Loucy (cell line): ENCODE measurements around the gene RARB.

Experiments
- H2AFZ ChIP-seq: fragments of 200-600 bp; sonication (generic); 2 replicates; pipeline ENCODE4 v1.6.0; 2016; ENCODE audit warnings: antibody characterized with exemption, mild to moderate bottlenecking, low read length, moderate library complexity
- H3F3A ChIP-seq: fragments of 200-600 bp; 2 replicates; pipeline ENCODE4 v1.6.0; 2016; ENCODE audit warnings: antibody characterized with exemption, low read depth, mild to moderate bottlenecking
- H3K27me3 ChIP-seq: fragments of 200-600 bp; sonication (generic); 2 replicates; pipeline ENCODE4 v1.6.1; 2014; ENCODE audit warnings: low read length, mild to moderate bottlenecking; ENCODE audit not compliant: insufficient read depth, poor library complexity, severe bottlenecking
- H3K36me3 ChIP-seq: fragments of 200-600 bp; sonication (generic); 2 replicates; pipeline ENCODE4 v1.6.1; 2016; ENCODE audit warnings: low read length; ENCODE audit not compliant: insufficient read depth
- H3K4me1 ChIP-seq: fragments of 200-600 bp; sonication (generic); 2 replicates; pipeline ENCODE4 v1.5.1; 2014; ENCODE audit warnings: low read length, mild to moderate bottlenecking; ENCODE audit not compliant: insufficient read depth, poor library complexity, severe bottlenecking
- H3K4me2 ChIP-seq: fragments of 200-600 bp; sonication (generic); 2 replicates; pipeline ENCODE4 v1.6.0; 2014; ENCODE audit warnings: antibody characterized with exemption, low read length, low read depth, mild to moderate bottlenecking; ENCODE audit not compliant: poor library complexity, severe bottlenecking
- H3K4me3 ChIP-seq: fragments of 200-600 bp; sonication (generic); 2 replicates; pipeline ENCODE4 v1.5.1; 2014; ENCODE audit warnings: low read length, mild to moderate bottlenecking, mixed read lengths; ENCODE audit not compliant: poor library complexity, severe bottlenecking
- H3K79me2 ChIP-seq: fragments of 200-600 bp; sonication (generic); 2 replicates; pipeline ENCODE4 v1.6.1; 2014; ENCODE audit warnings: low read length; ENCODE audit not compliant: insufficient read depth
- H3K9ac ChIP-seq: fragments of 200-600 bp; sonication (generic); 2 replicates; pipeline ENCODE4 v1.6.0; 2014; ENCODE audit warnings: mild to moderate bottlenecking, low read depth, low read length, moderate library complexity; ENCODE audit not compliant: poor library complexity, severe bottlenecking
- H3K9me2 ChIP-seq: fragments of 200-600 bp; sonication (generic); replicated peaks from 2 replicates; pipeline ENCODE4 v1.6.1; 2016; ENCODE audit warnings: low read depth, low read length, mixed read lengths
- H3K9me3 ChIP-seq: fragments of 200-600 bp; sonication (generic); 2 replicates; pipeline ENCODE4 v1.6.1; 2014; ENCODE audit warnings: mild to moderate bottlenecking, antibody characterized with exemption, low read length, low read depth; ENCODE audit not compliant: insufficient read depth
- H4K20me1 ChIP-seq: fragments of 200-600 bp; sonication (generic); 2 replicates; pipeline ENCODE4 v1.6.0; 2014; ENCODE audit warnings: antibody characterized with exemption, low read length, mild to moderate bottlenecking; ENCODE audit not compliant: insufficient read depth, poor library complexity, severe bottlenecking
- CTCF ChIP-seq: fragments of 200-600 bp; sonication (generic); conservative IDR thresholded peaks from 2 replicates; pipeline ENCODE4 v1.5.1; 2014; ENCODE audit warnings: mild to moderate bottlenecking, antibody characterized with exemption, low read length
- EZH2phosphoT487 ChIP-seq: fragments of 200-600 bp; IDR thresholded peaks from 2 replicates; pipeline ENCODE4 v1.6.1; 2018; ENCODE audit warnings: antibody characterized with exemption, mild to moderate bottlenecking, moderate library complexity, borderline replicate concordance

RARB gene

GRCh38 chr3:25433106-25433505 is 5.0 kb downstream of the RARB start:
- no peak overlapping the region for H2AFZ ChIP-seq
- H3K9me3 ChIP-seq, result no peaks in the 10 kb centered on the region
- H3K27me3 ChIP-seq, result no peaks in the 10 kb centered on the region
- no peaks in the 10 kb centered on the region for H3K79me2 ChIP-seq
- H3F3A ChIP-seq, result no peaks in the 10 kb centered on the region
- H3K4me2 ChIP-seq, result no peak overlapping the region
- H3K9ac ChIP-seq, result no peak overlapping the region
- H3K4me3 ChIP-seq, result no peak overlapping the region
- TF ChIP-seq CTCF (no peak), EZH2phosphoT487 (no peak)
- no peaks in the 10 kb centered on the region for H4K20me1 ChIP-seq
- H3K36me3 ChIP-seq, result no peaks in the 10 kb centered on the region
- H3K9me2 ChIP-seq, result no peaks in the 10 kb centered on the region
- no peaks in the 10 kb centered on the region for H3K4me1 ChIP-seq

DNA sequence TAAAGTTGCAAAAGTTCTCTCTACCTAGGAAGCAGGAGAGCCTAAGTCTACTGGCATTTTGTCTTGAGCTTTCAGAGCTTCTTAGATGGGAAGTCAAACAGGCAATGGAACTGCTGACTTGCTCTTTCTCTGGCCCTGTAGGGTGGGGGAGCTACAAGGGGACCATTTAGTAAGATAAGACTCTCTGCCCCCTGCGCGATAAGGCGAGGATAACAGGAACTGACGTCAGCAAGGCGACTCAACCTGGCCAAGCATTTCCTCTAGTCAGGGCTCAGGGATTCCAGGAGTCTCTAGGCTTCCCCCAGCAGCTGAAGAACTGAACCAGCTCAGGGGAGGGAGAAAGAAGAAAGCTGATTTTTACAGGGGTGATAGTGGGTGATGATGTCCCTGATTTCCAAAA is 5.8 kb downstream of the RARB start:
- no peak overlapping the region for H3K4me2 ChIP-seq
- H3F3A ChIP-seq, result no peaks in the 10 kb centered on the region
- H4K20me1 ChIP-seq, result no peaks in the 10 kb centered on the region
- H3K9me3 ChIP-seq, result no peaks in the 10 kb centered on the region
- H3K9ac ChIP-seq, result no peak overlapping the region
- H3K36me3 ChIP-seq, result no peaks in the 10 kb centered on the region
- H3K79me2 ChIP-seq, result no peaks in the 10 kb centered on the region
- no peak overlapping the region for H3K4me3 ChIP-seq
- TF ChIP-seq CTCF, result no peak
- TF ChIP-seq EZH2phosphoT487, result no peak
- no peaks in the 10 kb centered on the region for H3K9me2 ChIP-seq
- no peaks in the 10 kb centered on the region for H3K4me1 ChIP-seq
- H3K27me3 ChIP-seq, result no peaks in the 10 kb centered on the region
- no peak overlapping the region for H2AFZ ChIP-seq

GRCh38 chr3:25437953-25438352 is 9.9 kb downstream of the RARB start:
- Histone ChIP-seq H3K79me2 (no peaks in the 10 kb centered on the region), H3K9me2 (no peaks in the 10 kb centered on the region), H3F3A (no peaks in the 10 kb centered on the region), H3K4me1 (no peaks in the 10 kb centered on the region), H3K27me3 (no peaks in the 10 kb centered on the region), H2AFZ (no peak overlapping the region), H3K36me3 (no peaks in the 10 kb centered on the region), H3K9me3 (no peaks in the 10 kb centered on the region), H3K9ac (no peak overlapping the region), H4K20me1 (no peaks in the 10 kb centered on the region), H3K4me2 (no peak overlapping the region), H3K4me3 (no peak overlapping the region)
- TF ChIP-seq CTCF, result no peak
- no peak for TF ChIP-seq EZH2phosphoT487
